Osteocyte (in vitro differentiated cells): ENCODE results near the gene FBXO42. TPM values are rescaled to one million over a fixed set of nuclear protein-coding genes. Genes with fewer than 3 reads are reported as not detected.

ENCODE experiments used
- DNase-seq: peaks from one replicate; pipeline ENCODE4 v3.0.0; 2021; ENCODE audit warnings: mixed read lengths; ENCODE audit not compliant: unreplicated experiment; ENCODE audit errors: extremely low spot score
- H3K27ac Mint-ChIP-seq: one replicate; pipeline ENCODE4 v1.8.0; 2021; ENCODE audit warnings: mild to moderate bottlenecking, mixed read lengths; ENCODE audit not compliant: unreplicated experiment
- H3K27me3 Mint-ChIP-seq: one replicate; pipeline ENCODE4 v1.8.0; 2021; ENCODE audit warnings: mixed read lengths; ENCODE audit not compliant: unreplicated experiment
- H3K36me3 Mint-ChIP-seq: one replicate; pipeline ENCODE4 v1.8.0; 2021; ENCODE audit warnings: mixed read lengths; ENCODE audit not compliant: unreplicated experiment
- H3K4me1 Mint-ChIP-seq: one replicate; pipeline ENCODE4 v1.8.0; 2021; ENCODE audit warnings: mixed read lengths; ENCODE audit not compliant: unreplicated experiment
- H3K4me3 Mint-ChIP-seq: one replicate; pipeline ENCODE4 v1.8.0; 2021; ENCODE audit warnings: mild to moderate bottlenecking, moderate library complexity, mixed read lengths; ENCODE audit not compliant: unreplicated experiment
- H3K9me3 Mint-ChIP-seq: one replicate; pipeline ENCODE4 v1.8.0; 2021; ENCODE audit warnings: mixed read lengths; ENCODE audit not compliant: unreplicated experiment
- CTCF ChIP-seq: fragments of 200-600 bp; sonication (generic); IDR thresholded peaks from 2 replicates; pipeline ENCODE4 v1.5.0; 2021; ENCODE audit warnings: antibody characterized with exemption, mild to moderate bottlenecking, moderate library complexity
- total RNA-seq: library from RNA; stranded (reverse); gene quantifications from 2 replicates; pipeline ENCODE4 v1.2.1, GENCODE V29; 2021

FBXO42 gene
- total RNA-seq, 1 donor from 2014 or later: 22.2 TPM

- H3K27ac Mint-ChIP-seq: no peak overlapping the region
- no peak overlapping the region for H3K4me3 Mint-ChIP-seq
- H3K9me3 Mint-ChIP-seq: no peaks in the 10 kb centered on the region
- TF ChIP-seq CTCF: no peak
- no peak for DNase-seq
- peaks cover 13% of the 10 kb centered on the region for H3K4me1 Mint-ChIP-seq
- no peaks in the 10 kb centered on the region for H3K27me3 Mint-ChIP-seq
- H3K36me3 Mint-ChIP-seq: peaks cover 8% of the 10 kb centered on the region
These were observed 25.4 kb downstream of the FBXO42 start for GRCh38 chr1:16326833-16327404.

- no peak for DNase-seq
- TF ChIP-seq CTCF: no peak
- peak overlapping the region; percentile 92 for H3K27ac Mint-ChIP-seq
These were observed 27.8 kb downstream of the FBXO42 start for GRCh38 chr1:16324456-16324890.

GRCh38 chr1:16321176-16321867 is 31.0 kb downstream of the FBXO42 start:
- no peak for TF ChIP-seq CTCF
- no peak overlapping the region for H3K4me3 Mint-ChIP-seq
- H3K36me3 Mint-ChIP-seq: peaks cover 3% of the 10 kb centered on the region
- no peaks in the 10 kb centered on the region for H3K27me3 Mint-ChIP-seq
- no peaks in the 10 kb centered on the region for H3K9me3 Mint-ChIP-seq
- no peak for DNase-seq
- H3K27ac Mint-ChIP-seq: no peak overlapping the region
- H3K4me1 Mint-ChIP-seq: peaks cover 18% of the 10 kb centered on the region

More at GRCh38 chr1:16324456-16324890, 27.8 kb downstream of the FBXO42 start:
- Mint-ChIP-seq H3K9me3 (no peaks in the 10 kb centered on the region), H3K27me3 (no peaks in the 10 kb centered on the region), H3K4me3 (no peak overlapping the region), H3K4me1 (peaks cover 23% of the 10 kb centered on the region), H3K36me3 (peaks cover 8% of the 10 kb centered on the region)

- Mint-ChIP-seq H3K4me1 (peaks cover 11% of the 10 kb centered on the region), H3K9me3 (no peaks in the 10 kb centered on the region), H3K27me3 (no peaks in the 10 kb centered on the region), H3K4me3 (no peak overlapping the region), H3K27ac (no peak overlapping the region), H3K36me3 (peaks cover 6% of the 10 kb centered on the region)
- no peak for TF ChIP-seq CTCF
- no peak for DNase-seq
These were observed 33.7 kb downstream of the FBXO42 start for GRCh38 chr1:16318555-16318954.

GRCh38 chr1:16315437-16315836 is 36.8 kb downstream of the FBXO42 start:
- Mint-ChIP-seq H3K27ac (no peak overlapping the region), H3K4me3 (no peak overlapping the region), H3K36me3 (peaks cover 20% of the 10 kb centered on the region), H3K4me1 (peaks cover 2% of the 10 kb centered on the region), H3K9me3 (no peaks in the 10 kb centered on the region), H3K27me3 (no peaks in the 10 kb centered on the region)
- TF ChIP-seq CTCF: no peak
- DNase-seq: no peak
